ENCODE results near the gene SLC35E2B.
"Not testable (repeated sequence)": the region's sequence is repeated elsewhere in the genome, so short reads cannot be mapped to it uniquely, and the experiment has no call there.

DNA sequence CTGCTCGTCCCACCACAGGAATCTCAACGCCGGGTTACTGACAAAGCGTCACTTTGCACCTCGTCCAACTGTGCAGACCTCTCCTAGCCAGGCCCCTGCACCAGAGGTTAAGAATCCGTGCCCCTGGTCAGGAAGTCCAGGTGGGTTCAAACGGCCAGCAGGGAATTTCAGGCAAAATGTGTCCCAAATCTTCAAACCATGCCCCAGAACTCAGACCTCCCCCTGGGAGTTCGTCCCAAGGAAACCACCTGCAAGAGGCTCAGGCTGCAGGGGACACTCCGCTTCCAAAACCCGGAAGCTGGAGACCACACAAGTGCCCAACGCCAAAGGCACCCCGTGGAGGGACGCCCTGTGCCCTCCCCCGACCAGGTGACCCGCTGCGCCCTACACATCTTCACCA, 1.2 kb downstream of the SLC35E2B start:
- not testable (repeated sequence) for TF ChIP-seq RAD21 (IDR thresholded peaks at IDR 0.05); CTCF (IDR thresholded peaks at IDR 0.05; ENCODE audit: low read depth, low read length, missing input control); ZBTB33 (IDR thresholded peaks at IDR 0.05); YY1 (IDR thresholded peaks at IDR 0.05); JUND (IDR thresholded peaks at IDR 0.05); MAX (IDR thresholded peaks at IDR 0.05); TAF1 (conservative IDR thresholded peaks at IDR 0.05); GABPA (IDR thresholded peaks at IDR 0.05 in 1 of 2, conservative IDR thresholded peaks at IDR 0.05 in 1 of 2); HNF4A (conservative IDR thresholded peaks at IDR 0.05); EGR1 (IDR thresholded peaks at IDR 0.05; ENCODE audit: low read depth in 2 of 2); FOXA1 (IDR thresholded peaks at IDR 0.05)
- TF ChIP-seq, protein P1, sequence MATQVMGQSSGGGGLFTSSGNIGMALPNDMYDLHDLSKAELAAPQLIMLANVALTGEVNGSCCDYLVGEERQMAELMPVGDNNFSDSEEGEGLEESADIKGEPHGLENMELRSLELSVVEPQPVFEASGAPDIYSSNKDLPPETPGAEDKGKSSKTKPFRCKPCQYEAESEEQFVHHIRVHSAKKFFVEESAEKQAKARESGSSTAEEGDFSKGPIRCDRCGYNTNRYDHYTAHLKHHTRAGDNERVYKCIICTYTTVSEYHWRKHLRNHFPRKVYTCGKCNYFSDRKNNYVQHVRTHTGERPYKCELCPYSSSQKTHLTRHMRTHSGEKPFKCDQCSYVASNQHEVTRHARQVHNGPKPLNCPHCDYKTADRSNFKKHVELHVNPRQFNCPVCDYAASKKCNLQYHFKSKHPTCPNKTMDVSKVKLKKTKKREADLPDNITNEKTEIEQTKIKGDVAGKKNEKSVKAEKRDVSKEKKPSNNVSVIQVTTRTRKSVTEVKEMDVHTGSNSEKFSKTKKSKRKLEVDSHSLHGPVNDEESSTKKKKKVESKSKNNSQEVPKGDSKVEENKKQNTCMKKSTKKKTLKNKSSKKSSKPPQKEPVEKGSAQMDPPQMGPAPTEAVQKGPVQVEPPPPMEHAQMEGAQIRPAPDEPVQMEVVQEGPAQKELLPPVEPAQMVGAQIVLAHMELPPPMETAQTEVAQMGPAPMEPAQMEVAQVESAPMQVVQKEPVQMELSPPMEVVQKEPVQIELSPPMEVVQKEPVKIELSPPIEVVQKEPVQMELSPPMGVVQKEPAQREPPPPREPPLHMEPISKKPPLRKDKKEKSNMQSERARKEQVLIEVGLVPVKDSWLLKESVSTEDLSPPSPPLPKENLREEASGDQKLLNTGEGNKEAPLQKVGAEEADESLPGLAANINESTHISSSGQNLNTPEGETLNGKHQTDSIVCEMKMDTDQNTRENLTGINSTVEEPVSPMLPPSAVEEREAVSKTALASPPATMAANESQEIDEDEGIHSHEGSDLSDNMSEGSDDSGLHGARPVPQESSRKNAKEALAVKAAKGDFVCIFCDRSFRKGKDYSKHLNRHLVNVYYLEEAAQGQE (IDR thresholded peaks at IDR 0.05): not testable (repeated sequence)
- TF ChIP-seq, protein P2, sequence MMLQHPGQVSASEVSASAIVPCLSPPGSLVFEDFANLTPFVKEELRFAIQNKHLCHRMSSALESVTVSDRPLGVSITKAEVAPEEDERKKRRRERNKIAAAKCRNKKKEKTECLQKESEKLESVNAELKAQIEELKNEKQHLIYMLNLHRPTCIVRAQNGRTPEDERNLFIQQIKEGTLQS (IDR thresholded peaks at IDR 0.05): not testable (repeated sequence)

All from liver (tissue), 3 donors.